ENCODE data around the gene AKR1D1. TPM values are rescaled to one million over a fixed set of nuclear protein-coding genes. Genes with fewer than 3 reads are reported as not detected.

AKR1D1 gene
- total RNA-seq, 4 donors from 2014 or later: 0.34 TPM; not detected in 3

DNA sequence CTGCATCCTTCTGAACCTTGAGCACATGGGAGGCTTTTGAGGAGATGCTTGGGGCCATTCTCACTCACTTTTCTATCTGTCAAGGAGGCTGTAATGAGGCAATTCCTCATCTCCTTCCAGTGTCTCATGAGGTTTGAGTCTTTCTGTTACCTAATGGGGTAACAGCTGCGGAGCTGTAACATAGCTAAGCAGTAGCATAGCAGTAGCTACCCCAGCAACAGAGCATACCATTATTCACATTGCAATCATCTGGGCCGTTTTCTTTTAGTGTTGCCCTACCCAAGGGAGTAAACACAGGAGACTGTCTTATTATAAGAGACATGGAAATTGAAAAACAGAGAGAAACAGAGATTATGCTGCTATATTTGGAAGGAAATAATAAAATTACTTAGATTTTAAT is 68.7 kb downstream of the AKR1D1 start:
- no peak for TF ChIP-seq CTCF (IDR thresholded peaks at IDR 0.05; ENCODE audit: low read depth)

DNA sequence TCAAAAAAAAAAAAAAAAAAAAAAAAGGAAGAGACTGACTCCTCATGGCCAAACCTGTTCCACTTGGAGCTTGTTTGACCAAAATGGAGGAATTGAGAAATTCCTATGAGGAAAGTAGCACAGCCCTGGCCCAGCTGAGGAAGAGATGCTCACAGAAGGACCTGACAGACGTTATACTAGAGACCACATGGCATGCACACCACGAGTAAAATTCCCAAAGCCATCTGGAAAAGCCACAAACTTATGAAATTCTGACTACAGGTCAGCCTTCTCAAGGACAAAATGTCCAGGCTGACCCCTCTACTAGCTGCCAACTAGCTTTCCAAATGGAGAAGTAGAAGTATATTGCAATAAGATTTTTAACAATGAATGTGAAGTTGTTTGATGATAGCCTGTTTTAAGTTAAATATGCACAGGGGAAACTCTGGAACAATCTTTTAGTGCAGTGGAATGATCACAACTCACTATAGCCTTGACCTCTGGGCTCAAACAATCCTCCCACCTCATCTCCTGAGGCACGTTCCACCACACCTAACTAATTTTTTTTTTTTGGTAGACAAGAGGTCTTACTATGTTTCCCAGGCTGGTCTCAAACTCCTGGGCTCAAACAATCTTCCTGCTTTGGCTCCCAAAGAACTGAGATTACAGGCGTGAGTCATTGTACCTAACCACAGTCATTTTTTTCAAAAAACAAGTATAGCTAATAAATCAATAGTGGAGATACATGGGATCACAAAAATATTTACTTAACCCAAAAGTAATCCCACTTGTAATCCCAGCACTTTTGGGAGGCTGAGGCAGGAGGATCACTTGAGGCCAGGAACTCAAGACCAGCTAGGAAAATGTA is 75.7 kb downstream of the AKR1D1 start:
- no peak for TF ChIP-seq CTCF (IDR thresholded peaks at IDR 0.05; ENCODE audit: low read depth)

DNA sequence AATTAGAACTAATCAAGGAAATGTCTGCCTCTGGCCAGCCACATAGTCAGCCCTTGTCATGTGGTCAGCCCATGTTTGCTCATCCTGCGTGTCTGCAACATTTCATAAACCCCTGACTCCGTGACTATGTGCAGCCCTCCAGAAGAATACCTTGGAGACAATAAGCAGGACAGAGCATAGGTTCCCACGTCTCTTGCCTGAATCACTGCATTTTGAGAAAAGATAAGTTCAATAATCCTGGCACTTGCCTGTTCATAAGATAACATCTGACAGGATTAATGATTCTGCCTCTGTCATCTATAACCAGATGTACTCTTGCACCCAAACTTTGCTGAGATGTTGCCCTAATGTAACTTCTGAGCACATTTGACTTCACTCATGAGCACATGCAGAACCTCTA is 78.4 kb downstream of the AKR1D1 start:
- TF ChIP-seq CTCF (IDR thresholded peaks at IDR 0.05; ENCODE audit: low read depth): no peak

- TF ChIP-seq CTCF (IDR thresholded peaks at IDR 0.05; ENCODE audit: low read depth): no peak
These were observed 81.4 kb downstream of the AKR1D1 start for GRCh38 chr7:138157702-138158101.

DNA sequence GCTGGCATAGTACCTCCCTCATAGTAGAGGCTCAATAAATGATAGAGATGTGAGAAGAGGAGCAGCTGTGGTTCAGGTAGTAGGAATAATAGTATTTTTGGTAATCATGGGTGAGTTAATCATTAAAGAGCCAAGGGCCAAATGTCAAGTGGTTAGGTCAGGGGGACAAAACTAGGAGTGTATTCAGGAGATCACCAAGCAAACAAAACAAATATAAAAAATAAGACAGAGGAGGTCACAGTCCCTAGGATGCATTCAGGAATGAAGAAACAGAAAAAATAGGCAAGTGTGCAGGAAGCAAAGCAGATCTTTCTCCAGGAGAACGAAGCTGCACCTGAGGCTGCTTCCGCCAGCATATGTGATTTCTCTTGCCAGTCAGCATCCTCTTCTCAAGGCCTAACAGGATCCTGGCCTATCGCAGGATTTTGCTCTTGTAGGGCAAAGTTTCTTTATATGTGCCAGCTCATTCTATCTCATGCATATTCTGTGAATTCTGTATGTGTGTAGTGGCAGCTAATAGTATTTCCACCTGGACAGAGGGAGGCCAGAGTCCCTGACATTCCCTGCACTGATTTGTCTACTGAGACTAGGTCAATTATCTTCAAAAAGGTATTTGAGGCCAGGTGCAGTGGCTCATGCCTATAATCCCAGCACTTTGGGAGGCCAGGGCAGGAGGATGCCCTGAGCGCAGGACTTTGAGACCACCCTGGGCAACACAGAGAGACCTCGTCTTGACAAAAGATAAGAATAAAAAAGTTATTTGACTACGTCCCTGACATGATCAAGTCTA is 82.7 kb downstream of the AKR1D1 start:
- no peak for TF ChIP-seq CTCF (IDR thresholded peaks at IDR 0.05; ENCODE audit: low read depth)

DNA sequence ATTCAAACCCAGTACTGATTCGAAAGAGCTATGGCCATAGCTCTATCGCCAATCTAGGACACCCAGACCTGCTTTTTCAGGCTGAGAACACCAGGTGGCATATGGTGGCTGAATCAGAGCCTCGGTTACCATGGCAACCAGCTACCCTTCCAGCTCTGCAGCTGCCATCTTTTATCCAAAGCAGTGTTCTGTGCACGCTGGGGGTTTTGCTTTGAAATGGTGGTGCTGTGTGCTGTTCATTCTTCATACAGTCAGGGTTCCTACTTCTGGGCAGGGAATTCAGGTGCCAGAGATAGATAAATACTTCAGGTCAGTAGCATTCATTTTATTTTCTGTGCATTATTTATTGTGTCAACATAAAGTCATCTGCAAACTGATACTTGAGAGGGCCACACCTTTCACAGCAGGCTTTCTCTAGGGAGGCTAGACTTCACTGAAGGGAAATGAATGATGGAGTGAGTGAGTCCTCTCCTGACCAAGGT is 85.4 kb downstream of the AKR1D1 start:
- no peak for TF ChIP-seq CTCF (IDR thresholded peaks at IDR 0.05; ENCODE audit: low read depth)

- no peak for TF ChIP-seq CTCF (IDR thresholded peaks at IDR 0.05; ENCODE audit: low read depth)
These were observed 86.0 kb downstream of the AKR1D1 start for GRCh38 chr7:138162236-138162635.
